Sigmoid colon (tissue), 4 donors: ENCODE measurements around the gene GPR55.

Experiments used
- CTCF ChIP-seq, 4 experiments: fragments of 450-650 bp in 3 of 4; fragments of 200-600 bp in 1 of 4; IDR thresholded peaks; one replicate each; pipeline ENCODE4 v1.5.1; 2016 to 2019; ENCODE audit warnings: antibody characterized with exemption in 4 of 4, mild to moderate bottlenecking in 3 of 4, moderate library complexity in 2 of 4
- POLR2A ChIP-seq, 2 donors: fragments of 450-650 bp; IDR thresholded peaks; one replicate each; pipeline ENCODE4 v1.6.1; 2016; ENCODE audit warnings: antibody characterized with exemption in 2 of 2, mild to moderate bottlenecking in 2 of 2, moderate library complexity in 2 of 2
- POLR2AphosphoS5 ChIP-seq, 4 donors: sonication (generic); formaldehyde crosslinking; IDR thresholded peaks; one replicate each; pipeline ENCODE4 v1.6.1; 2017; ENCODE audit warnings: antibody characterized with exemption in 4 of 4

- TF ChIP-seq CTCF (IDR thresholded peaks at IDR 0.05) (no peak), POLR2AphosphoS5 (IDR thresholded peaks at IDR 0.05) (no peak), POLR2A (IDR thresholded peaks at IDR 0.05) (no peak)
Observed at GRCh38 chr2:230968921-230969658, 44.0 kb upstream of the GPR55 start.
